GM18502 (cell line): Measurements from ENCODE around the gene LY86.
"Not testable (repeated sequence)": the region's sequence is repeated elsewhere in the genome, so short reads cannot be mapped to it uniquely, and the experiment has no call there.

Source experiments
- ATAC-seq: cut with Tn5 transposase; IDR thresholded peaks from one replicate; pipeline ENCODE4 v1.9.1; 2021; ENCODE audit warnings: mild to moderate bottlenecking; ENCODE audit not compliant: unreplicated experiment, poor library complexity

The LY86 gene

DNA sequence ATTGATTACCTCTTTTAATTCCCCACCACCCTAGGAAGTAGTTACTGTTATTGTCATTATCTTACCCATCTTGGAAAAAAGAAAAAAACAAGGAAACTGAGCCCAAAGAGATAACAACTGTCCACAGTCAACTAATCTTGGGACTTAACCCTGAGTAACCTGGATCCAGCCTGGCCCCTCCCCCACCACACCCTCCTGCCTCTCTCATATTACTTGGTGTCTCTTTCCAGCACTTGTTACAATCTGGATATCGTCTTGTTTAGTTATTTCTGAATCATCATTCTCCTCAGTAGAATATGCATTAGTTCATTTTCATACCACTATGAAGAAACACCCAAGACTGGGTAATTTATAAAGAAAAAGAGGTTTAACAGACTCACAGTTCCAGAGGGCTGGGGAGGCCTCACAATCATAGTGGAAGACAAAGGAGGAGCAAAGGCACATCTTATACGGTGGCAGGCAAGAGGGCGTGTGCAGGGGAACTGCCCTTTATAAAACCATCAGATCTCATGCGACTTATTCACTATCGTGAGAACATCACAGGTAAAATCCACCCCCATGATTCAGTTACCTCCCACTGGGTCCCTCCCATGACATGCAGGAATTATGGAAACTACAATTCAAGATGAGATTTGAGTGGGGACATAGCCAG, 60.3 kb downstream of the LY86 start:
- no peak for ATAC-seq

DNA sequence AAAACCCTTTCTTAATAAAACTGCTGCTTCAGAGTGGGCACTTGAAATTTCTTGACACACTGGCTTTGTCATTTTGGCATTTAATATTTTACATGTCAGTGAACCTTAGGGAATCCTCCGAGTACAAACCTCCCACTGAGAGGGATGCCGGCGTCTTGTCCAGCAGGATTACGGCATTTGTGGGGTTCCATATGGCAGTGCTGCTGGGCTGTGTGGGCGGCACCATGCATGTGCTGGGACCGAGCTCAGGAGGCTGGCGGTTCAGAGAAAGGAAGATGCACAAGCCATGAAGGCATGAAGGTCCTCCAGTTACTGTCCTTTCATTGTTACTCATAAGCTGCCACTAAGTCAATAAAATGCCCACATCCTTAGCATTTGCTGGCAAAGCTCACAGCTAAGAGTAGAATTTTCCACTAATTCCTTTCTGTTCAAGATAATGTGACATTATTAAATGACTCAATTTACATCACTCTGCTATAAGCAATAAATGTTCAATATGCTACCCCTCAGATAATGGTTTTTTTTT, 61.4 kb downstream of the LY86 start:
- no peak for ATAC-seq

GRCh38 chr6:6650839-6651238, 62.3 kb downstream of the LY86 start:
- no peak for ATAC-seq

DNA sequence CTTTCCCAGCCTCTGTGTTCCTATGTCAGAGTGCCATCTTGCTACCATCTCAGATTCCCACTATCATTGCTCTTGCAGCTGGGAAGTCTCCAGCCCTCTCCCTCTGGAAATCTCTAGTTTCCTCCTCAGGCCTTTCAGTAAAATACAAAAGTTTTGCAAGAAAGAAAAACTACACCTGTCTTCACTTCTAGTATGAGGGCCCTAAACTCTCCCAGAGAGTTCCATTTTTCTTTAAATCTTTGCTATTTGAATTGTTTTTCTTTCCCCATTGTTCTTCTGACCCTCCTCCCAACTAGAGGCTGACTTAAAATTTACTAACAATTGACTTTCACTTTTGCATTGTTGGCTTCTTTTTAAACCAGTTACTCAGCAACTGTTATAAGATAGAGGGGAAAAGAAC, 62.8 kb downstream of the LY86 start:
- no peak for ATAC-seq

DNA sequence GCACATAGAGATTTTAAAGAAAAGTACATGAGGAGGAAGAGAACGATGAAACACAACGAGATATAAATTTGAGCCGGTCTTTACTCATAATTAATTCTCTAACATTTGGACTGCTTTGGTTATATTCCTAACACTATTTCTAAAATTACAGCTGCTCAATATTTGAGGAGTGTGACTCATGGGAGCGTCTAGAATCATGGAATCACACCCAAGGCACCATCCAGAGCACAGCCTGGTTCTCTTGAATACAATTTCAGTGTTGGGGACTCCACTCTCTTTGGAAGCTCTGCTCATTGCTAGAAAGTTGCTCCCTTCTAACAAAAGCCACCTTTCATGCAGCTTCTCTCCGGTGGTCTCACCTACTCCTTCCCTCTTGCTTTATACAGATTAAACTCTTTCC, 64.4 kb downstream of the LY86 start:
- no peak for ATAC-seq

DNA sequence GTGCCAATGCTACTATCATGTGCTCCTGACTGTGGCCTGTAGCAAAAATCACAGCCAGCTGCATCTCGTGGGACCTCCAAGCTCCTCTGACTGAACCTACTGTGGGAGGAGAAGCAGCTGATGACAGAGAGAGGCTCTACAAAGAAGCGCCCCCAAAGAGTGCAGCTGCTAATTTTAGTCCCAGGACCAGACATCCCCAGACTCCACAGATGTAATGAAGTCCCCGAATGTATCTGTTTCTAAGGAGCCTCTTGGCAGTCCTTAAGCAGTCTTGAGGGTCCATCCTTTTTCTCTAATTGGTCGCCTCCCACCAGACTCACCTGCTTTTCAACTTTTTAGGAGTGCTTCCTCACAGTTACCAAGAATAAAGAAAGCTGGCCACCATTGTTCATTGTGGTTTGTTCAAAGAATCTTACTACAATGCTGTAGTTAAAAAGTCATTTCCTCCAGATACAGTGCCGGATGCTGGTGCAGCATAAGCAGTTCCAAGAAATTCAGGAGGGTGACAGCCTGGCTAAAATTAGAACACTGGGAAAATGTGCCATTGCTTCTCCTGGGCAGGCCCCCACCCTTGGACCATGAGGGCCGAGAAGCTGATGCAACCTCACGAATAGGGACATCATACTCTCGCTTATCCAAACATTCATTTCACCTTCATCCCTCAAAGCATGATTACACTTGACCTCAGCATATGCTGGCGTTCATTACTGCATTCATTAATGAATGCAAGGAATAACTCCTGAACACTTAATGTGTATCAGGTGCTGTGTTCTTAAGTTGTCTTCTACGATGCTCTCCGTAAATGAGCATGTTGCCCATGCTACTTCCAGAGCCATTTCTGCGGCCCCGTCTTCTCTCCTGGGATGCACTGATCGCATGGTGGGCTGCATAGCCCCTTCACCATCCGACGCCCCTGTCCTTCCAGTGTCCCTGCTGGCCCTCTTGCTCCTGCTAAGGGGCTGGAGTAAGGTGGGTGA, 66.4 kb downstream of the LY86 start:
- no peak for ATAC-seq

DNA sequence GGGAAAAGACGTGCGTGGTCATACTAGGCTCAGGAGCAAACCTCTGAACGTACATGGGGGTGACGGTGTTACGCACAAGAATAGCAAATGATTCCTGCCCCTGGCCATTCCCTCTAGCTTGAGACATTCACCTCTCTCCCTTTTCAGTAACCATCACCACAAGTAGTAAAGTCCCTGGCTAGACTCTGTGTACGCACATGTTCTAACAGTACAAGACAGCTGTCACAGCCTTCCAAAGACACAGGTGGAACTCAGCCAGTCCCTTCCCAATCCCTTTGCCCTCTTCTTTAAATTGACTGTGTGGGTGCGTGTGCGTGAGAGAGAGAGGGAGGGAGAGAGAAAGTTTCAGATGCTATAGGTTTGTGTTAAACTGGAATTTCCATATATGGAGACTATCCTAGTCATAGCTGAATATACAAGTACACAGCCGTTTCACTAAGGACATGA, 67.3 kb downstream of the LY86 start:
- peak; percentile 33 for ATAC-seq

- no peak for ATAC-seq
Measured at GRCh38 chr6:6656287-6656686, 67.8 kb downstream of the LY86 start.

DNA sequence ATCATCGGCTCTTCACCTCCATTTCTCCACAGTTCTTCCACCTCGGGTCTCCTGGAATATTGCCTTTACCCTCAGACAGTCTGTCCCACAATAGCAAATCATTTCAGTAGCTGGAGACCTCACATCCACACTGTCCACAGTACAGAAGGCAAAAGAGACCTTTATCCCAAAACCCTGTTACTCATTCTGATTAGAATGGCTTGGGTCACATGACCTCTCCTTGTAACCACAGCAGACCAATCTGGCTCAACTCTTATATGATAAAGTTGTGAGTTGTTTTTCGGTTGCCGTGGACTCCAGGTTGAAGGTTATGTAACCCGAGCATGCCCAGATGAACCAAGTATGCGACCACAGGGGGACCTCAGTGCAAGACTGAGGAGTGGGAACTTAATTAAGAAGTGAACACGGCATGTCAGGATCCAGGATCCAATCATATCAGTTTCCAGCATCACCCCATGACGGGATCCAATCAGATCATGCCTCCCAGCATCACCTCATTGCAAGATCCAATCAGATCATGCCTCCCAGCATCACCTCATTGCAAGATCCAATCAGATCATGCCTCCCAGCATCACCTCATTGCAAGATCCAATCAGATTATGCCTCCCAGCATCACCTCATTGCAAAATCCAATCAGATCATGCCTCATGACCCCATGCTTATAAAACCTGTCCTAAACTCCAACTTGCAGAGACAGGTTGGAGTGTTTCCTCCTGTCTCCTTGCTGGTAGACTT, 68.7 kb downstream of the LY86 start:
- ATAC-seq = no peak

- no peak for ATAC-seq
Measured at GRCh38 chr6:6657820-6658217, 69.3 kb downstream of the LY86 start.

DNA sequence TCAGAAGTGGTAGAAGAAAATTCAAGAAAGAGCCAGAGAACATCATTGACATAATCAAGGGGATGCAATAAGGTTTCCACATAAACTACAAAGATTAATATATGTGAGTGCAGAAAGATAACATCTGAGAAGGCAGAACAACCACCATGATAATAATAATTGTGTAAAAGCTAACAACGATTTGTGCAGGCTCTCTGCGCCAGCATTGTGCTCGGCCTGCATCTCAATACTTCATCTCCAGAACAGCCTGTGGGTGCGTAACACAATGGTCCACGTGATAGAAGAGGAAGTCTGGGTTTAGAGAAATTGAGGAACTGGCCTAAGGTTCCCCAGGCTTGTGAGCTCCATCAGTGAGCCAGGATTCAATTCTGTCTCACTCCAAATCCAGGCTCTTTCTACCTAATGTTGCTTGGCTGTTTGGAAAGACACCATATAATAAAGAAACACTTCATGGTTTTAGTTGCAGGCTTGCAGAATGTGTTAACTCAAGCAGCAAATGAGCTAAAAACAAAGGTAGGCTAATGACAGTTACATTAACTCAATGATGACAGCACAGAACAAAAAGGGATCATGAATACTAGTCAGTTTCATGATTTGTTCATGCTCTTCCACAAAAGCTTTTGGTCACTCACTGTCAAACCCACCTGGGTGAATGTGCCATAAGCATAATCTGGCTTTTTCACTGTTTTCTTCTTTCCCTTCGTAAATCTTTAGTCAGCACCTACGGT, 71.2 kb downstream of the LY86 start:
- ATAC-seq = peak; percentile 73

DNA sequence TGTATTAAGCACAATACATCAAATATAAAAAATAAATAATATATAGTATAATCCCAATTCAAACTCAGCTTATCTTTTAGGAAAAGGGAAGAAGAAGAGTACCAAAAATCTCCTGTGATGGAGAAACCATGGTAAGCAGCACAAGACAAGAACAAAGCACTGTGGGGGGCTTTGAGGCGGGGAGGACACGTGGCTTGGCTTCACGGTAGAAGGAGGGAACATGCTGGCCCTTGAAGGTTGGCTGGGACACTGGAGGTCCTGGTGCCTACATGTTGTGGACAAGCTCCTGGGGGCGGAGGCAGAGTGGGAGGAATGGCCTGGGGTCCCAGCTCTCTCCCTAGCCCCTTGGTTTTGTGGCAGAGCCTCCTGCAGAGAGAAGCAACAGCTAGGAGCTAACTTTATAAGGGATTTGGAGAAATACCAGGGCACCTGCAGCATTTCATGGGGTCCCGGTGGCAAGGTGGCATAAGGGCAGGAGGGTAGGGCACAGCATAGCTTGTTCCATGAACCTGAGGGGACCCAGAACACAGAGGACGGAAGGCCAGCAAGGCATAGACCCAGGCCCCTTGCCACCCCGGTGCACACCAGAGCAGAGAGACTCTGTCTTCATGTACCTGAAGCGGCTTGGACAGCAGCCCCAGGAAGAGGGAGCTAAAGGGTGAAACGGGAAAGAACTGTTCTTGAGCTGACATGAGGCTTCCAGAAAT, 72.0 kb downstream of the LY86 start:
- ATAC-seq = no peak

DNA sequence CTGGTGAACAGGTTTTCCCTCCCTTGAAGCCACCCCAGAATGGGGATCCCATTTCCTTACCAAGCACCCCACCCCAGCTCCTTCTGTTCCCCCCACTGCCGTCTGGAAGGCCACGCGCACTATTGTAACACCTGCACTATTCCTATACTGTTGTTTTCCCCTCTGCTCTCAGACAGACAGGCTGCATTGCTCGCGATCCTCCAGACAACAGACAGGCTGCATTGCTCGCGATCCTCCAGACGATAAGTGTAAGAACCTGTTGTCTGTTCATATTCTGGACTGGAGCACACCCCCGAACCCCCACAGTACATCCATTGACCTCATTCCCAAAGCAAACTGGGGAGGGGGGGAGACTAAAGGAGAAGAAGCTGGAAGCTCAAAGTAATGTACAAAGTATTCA, 72.7 kb downstream of the LY86 start:
- no peak for ATAC-seq

DNA sequence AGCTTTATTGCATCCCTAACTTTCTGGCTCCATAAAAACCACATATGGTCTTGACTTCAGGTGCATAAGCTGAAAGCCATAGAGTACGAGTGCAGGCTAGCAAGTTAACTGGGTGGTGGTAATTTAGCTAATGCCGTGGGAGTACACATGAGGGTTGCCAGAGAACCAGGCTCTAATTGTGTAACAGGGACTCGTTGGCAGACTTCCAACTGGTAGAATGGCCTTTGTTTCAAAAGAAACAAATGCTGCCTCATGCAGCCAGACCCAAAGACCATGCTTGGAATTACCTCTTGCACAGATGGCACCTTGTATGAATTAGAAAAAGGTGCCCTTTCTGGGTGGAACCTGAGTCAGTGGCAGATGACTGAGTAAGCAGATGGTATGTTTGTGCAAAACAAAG, 73.2 kb downstream of the LY86 start:
- ATAC-seq = no peak

- ATAC-seq = no peak
Measured at GRCh38 chr6:6663421-6664135, 75.1 kb downstream of the LY86 start.

- ATAC-seq = no peak
Measured at GRCh38 chr6:6665555-6666243, 77.2 kb downstream of the LY86 start.

GRCh38 chr6:6670150-6670549, 81.6 kb downstream of the LY86 start:
- ATAC-seq = not testable (repeated sequence)

- no peak for ATAC-seq
Measured at GRCh38 chr6:6674872-6675271, 86.4 kb downstream of the LY86 start.
